BE2C (cell line): ENCODE data around the gene UTS2R.
"Not testable (repeated sequence)": the region's sequence is repeated elsewhere in the genome, so short reads cannot be mapped to it uniquely, and the experiment has no call there.

Experiments used
- DNase-seq: peaks from one replicate; pipeline ENCODE4 v3.0.0-alpha.2; 2020
- H3K27me3 ChIP-seq: fragments of 250-450 bp; sonication (Bioruptor Pico); 2 replicates; pipeline ENCODE4 v1.5.1; 2020; ENCODE audit warnings: mild to moderate bottlenecking
- H3K36me3 ChIP-seq: fragments of 250-450 bp; sonication (Bioruptor Pico); 2 replicates; pipeline ENCODE4 v1.5.1; 2020; ENCODE audit warnings: mild to moderate bottlenecking
- H3K4me1 ChIP-seq: fragments of 250-450 bp; sonication (Bioruptor Pico); 2 replicates; pipeline ENCODE4 v1.5.1; 2020
- H3K4me3 ChIP-seq: 2 replicates; pipeline ENCODE4 v1.5.1; 2011; ENCODE audit warnings: low read depth, low read length
- H3K9me3 ChIP-seq: fragments of 250-450 bp; sonication (Bioruptor Pico); 2 replicates; pipeline ENCODE4 v1.5.1; 2020
- CTCF ChIP-seq: IDR thresholded peaks from 2 replicates; pipeline ENCODE4 v1.5.1; 2012; ENCODE audit warnings: mild to moderate bottlenecking, low read depth, low read length

The UTS2R gene

GRCh38 chr17:82353484-82353883, 18.1 kb upstream of the UTS2R start:
- Histone ChIP-seq H3K4me3 (no peak overlapping the region), H3K36me3 (no peaks in the 10 kb centered on the region), H3K9me3 (no peaks in the 10 kb centered on the region), H3K27me3 (no peaks in the 10 kb centered on the region), H3K4me1 (peaks cover 8% of the 10 kb centered on the region)
- DNase-seq: no peak
- no peak for TF ChIP-seq CTCF

GRCh38 chr17:82354804-82355308, 16.7 kb upstream of the UTS2R start:
- Histone ChIP-seq H3K27me3 (no peaks in the 10 kb centered on the region), H3K9me3 (no peaks in the 10 kb centered on the region), H3K36me3 (no peaks in the 10 kb centered on the region), H3K4me1 (peaks cover 16% of the 10 kb centered on the region), H3K4me3 (no peak overlapping the region)
- no peak for TF ChIP-seq CTCF
- no peak for DNase-seq

GRCh38 chr17:82355770-82356427, 15.7 kb upstream of the UTS2R start:
- Histone ChIP-seq H3K27me3 (no peaks in the 10 kb centered on the region), H3K36me3 (no peaks in the 10 kb centered on the region), H3K9me3 (no peaks in the 10 kb centered on the region), H3K4me1 (peaks cover 16% of the 10 kb centered on the region), H3K4me3 (no peak overlapping the region)
- DNase-seq: no peak
- no peak for TF ChIP-seq CTCF

GRCh38 chr17:82356845-82357355, 14.7 kb upstream of the UTS2R start:
- peaks cover 13% of the 10 kb centered on the region for H3K4me1 ChIP-seq
- no peak overlapping the region for H3K4me3 ChIP-seq
- no peaks in the 10 kb centered on the region; the same call in 1 of the 2 replicates for H3K36me3 ChIP-seq
- DNase-seq: peak; percentile 20
- no peaks in the 10 kb centered on the region for H3K9me3 ChIP-seq
- no peaks in the 10 kb centered on the region for H3K27me3 ChIP-seq
- TF ChIP-seq CTCF: no peak

- H3K27me3 ChIP-seq: no peaks in the 10 kb centered on the region
- no peak overlapping the region for H3K4me3 ChIP-seq
- DNase-seq: no peak
- peaks cover 10% of the 10 kb centered on the region for H3K4me1 ChIP-seq
- no peaks in the 10 kb centered on the region; the same call in 1 of the 2 replicates for H3K36me3 ChIP-seq
- TF ChIP-seq CTCF: no peak
- no peaks in the 10 kb centered on the region for H3K9me3 ChIP-seq
Measured at GRCh38 chr17:82357394-82357793, 14.2 kb upstream of the UTS2R start.

GRCh38 chr17:82358465-82359350, 12.9 kb upstream of the UTS2R start, which contains the start of gene TEX19:
Gene TEX19 (plus strand): TSS chr17:82359247. CDS start chr17:82362151, 2,904 bp downstream.
- DNase-seq: peak; percentile 53
- H3K27me3 ChIP-seq: no peaks in the 10 kb centered on the region
- no peak within 1 kb of the TSS for H3K4me3 ChIP-seq
- no peaks in the 10 kb centered on the region for H3K9me3 ChIP-seq
- peaks cover 10% of the 10 kb centered on the region for H3K4me1 ChIP-seq
- H3K36me3 ChIP-seq: no peaks in the 10 kb centered on the region; the same call in 1 of the 2 replicates
- peak; percentile 20 for TF ChIP-seq CTCF

GRCh38 chr17:82359451-82360074, 12.0 kb upstream of the UTS2R start:
- H3K4me1 ChIP-seq, H3K36me3 ChIP-seq, DNase-seq, H3K27me3 ChIP-seq, H3K9me3 ChIP-seq, H3K4me3 ChIP-seq: not testable (repeated sequence)
